Adrenal gland (tissue), 5 donors: Measurements from ENCODE around the gene NPHP3.

ENCODE experiments used
- CTCF ChIP-seq, 6 experiments: fragments of 450-650 bp in 4 of 6; fragments of 200-600 bp in 2 of 6; sonication (generic) in 1 of 6; IDR thresholded peaks; 1 replicate in 5 of 6; 2 replicates in 1 of 6; pipeline versions ENCODE4 v1.5.1 to v1.8.0; 2016 to 2021; ENCODE audit warnings: antibody characterized with exemption in 6 of 6, mild to moderate bottlenecking in 2 of 6, moderate library complexity in 1 of 6
- POLR2A ChIP-seq, 2 donors: fragments of 450-650 bp; IDR thresholded peaks; one replicate each; pipeline ENCODE4 v1.6.1; 2017; ENCODE audit warnings: antibody characterized with exemption in 2 of 2, mild to moderate bottlenecking in 2 of 2, moderate library complexity in 1 of 2
- donor health status: DM: no; HTN: no; CAD: no.

GRCh38 chr3:132660052-132660810 is 62.0 kb downstream of the NPHP3 start, which contains the start of gene UBA5:
- TF ChIP-seq CTCF (IDR thresholded peaks at IDR 0.05) (no peak), POLR2A (IDR thresholded peaks at IDR 0.05) (no peak)
